Suprapubic skin (tissue), 3 donors: ENCODE data around the gene NNMT.

ENCODE experiments used
- POLR2AphosphoS5 ChIP-seq, 3 donors: sonication (generic); formaldehyde crosslinking; IDR thresholded peaks; one replicate each; pipeline ENCODE4 v1.6.1; 2017; ENCODE audit warnings: antibody characterized with exemption in 3 of 3
- TF ChIP-seq, protein P1 (sequence below), 2 donors: fragments of 200-600 bp in 1 of 2; fragments of 450-650 bp in 1 of 2; sonication (generic) in 1 of 2; IDR thresholded peaks; one replicate each; pipeline ENCODE4 v1.5.1; 2016 to 2019; ENCODE audit warnings: antibody characterized with exemption in 2 of 2, mild to moderate bottlenecking in 1 of 2, moderate library complexity in 1 of 2

DNA sequence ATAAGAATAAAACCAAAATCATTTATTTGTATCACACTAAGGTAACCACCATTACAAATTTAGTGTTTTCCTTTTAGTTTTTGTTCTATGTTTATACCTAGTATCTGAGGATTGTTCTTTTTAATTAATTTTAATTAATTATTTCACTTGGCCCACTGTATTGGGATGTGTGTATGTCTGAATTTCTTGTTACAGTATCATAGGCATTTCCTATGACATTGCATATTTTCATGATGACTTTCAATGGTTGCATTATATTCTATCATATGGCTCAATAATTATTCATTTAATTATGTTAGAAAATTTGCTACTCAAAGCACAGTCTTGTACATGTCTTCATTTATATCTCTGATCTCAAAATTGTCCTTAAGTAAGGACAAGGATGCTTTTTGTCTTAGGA, 63.1 kb downstream of the NNMT start:
- no peak for TF ChIP-seq POLR2AphosphoS5 (IDR thresholded peaks at IDR 0.05)
- TF ChIP-seq, protein P1, sequence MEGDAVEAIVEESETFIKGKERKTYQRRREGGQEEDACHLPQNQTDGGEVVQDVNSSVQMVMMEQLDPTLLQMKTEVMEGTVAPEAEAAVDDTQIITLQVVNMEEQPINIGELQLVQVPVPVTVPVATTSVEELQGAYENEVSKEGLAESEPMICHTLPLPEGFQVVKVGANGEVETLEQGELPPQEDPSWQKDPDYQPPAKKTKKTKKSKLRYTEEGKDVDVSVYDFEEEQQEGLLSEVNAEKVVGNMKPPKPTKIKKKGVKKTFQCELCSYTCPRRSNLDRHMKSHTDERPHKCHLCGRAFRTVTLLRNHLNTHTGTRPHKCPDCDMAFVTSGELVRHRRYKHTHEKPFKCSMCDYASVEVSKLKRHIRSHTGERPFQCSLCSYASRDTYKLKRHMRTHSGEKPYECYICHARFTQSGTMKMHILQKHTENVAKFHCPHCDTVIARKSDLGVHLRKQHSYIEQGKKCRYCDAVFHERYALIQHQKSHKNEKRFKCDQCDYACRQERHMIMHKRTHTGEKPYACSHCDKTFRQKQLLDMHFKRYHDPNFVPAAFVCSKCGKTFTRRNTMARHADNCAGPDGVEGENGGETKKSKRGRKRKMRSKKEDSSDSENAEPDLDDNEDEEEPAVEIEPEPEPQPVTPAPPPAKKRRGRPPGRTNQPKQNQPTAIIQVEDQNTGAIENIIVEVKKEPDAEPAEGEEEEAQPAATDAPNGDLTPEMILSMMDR (IDR thresholded peaks at IDR 0.05) = no peak
